Measurements from ENCODE around the gene LDB2.

GRCh38 chr4:16721613-16722291 lies 176.7 kb downstream of the LDB2 start:
- no peak for TF ChIP-seq POLR2AphosphoS5 (IDR thresholded peaks at IDR 0.05; ENCODE audit: low read depth, low read length)
- no peak for TF ChIP-seq POLR2A (IDR thresholded peaks at IDR 0.05; ENCODE audit: low read depth, low read length)
